ENCODE results near the gene ZNF831.

ZNF831 gene

GRCh38 chr20:59191036-59191755, 27.6 kb downstream of the ZNF831 start:
- H3K27ac ChIP-seq (replicated peaks), result no peak overlapping the region
- no peak overlapping the region for H3K4me3 ChIP-seq (replicated peaks; ENCODE audit: insufficient read depth, low read length)
- no peaks in the 10 kb centered on the region for H3K27me3 ChIP-seq (ENCODE audit: insufficient read depth, poor library complexity, severe bottlenecking)
- no peak for DNase-seq (ENCODE audit: low read depth in 1 of 2, low spot score in 1 of 2)
- no peak for TF ChIP-seq REST (IDR thresholded peaks at IDR 0.05; ENCODE audit: insufficient replicate concordance, low read depth)
- no peak for TF ChIP-seq POLR2AphosphoS5 (IDR thresholded peaks at IDR 0.05; ENCODE audit: low read depth)
- TF ChIP-seq SPI1 (IDR thresholded peaks at IDR 0.05; ENCODE audit: borderline replicate concordance, low read depth), result no peak
- no peak for TF ChIP-seq CTCF (IDR thresholded peaks at IDR 0.05; ENCODE audit: insufficient read depth, low read length)
- TF ChIP-seq GABPA (IDR thresholded peaks at IDR 0.05; ENCODE audit: low read depth), result no peak

GRCh38 chr20:59191756-59192532, 28.3 kb downstream of the ZNF831 start:
- no peak overlapping the region for H3K4me3 ChIP-seq (replicated peaks; ENCODE audit: insufficient read depth, low read length)
- no peaks in the 10 kb centered on the region for H3K27me3 ChIP-seq (ENCODE audit: insufficient read depth, poor library complexity, severe bottlenecking)
- no peak for DNase-seq (ENCODE audit: low read depth in 1 of 2, low spot score in 1 of 2)
- H3K27ac ChIP-seq (replicated peaks), result no peak overlapping the region
- TF ChIP-seq POLR2AphosphoS5 (IDR thresholded peaks at IDR 0.05; ENCODE audit: low read depth) (no peak), REST (IDR thresholded peaks at IDR 0.05; ENCODE audit: insufficient replicate concordance, low read depth) (no peak), SPI1 (IDR thresholded peaks at IDR 0.05; ENCODE audit: borderline replicate concordance, low read depth) (no peak), GABPA (IDR thresholded peaks at IDR 0.05; ENCODE audit: low read depth) (no peak), CTCF (IDR thresholded peaks at IDR 0.05; ENCODE audit: insufficient read depth, low read length) (no peak)

- Histone ChIP-seq H3K27ac (replicated peaks) (no peak overlapping the region), H3K27me3 (ENCODE audit: insufficient read depth, poor library complexity, severe bottlenecking) (no peaks in the 10 kb centered on the region), H3K4me3 (replicated peaks; ENCODE audit: insufficient read depth, low read length) (no peak overlapping the region)
- no peak for DNase-seq (ENCODE audit: low read depth in 1 of 2, low spot score in 1 of 2)
- TF ChIP-seq REST (IDR thresholded peaks at IDR 0.05; ENCODE audit: insufficient replicate concordance, low read depth), result no peak
- no peak for TF ChIP-seq POLR2AphosphoS5 (IDR thresholded peaks at IDR 0.05; ENCODE audit: low read depth)
- TF ChIP-seq GABPA (IDR thresholded peaks at IDR 0.05; ENCODE audit: low read depth), result no peak
- no peak for TF ChIP-seq CTCF (IDR thresholded peaks at IDR 0.05; ENCODE audit: insufficient read depth, low read length)
- TF ChIP-seq SPI1 (IDR thresholded peaks at IDR 0.05; ENCODE audit: borderline replicate concordance, low read depth), result no peak
These were observed 28.9 kb downstream of the ZNF831 start for GRCh38 chr20:59192533-59192896.

Measured in HL-60 (cell line).